A549 (cell line): Measurements from ENCODE around the gene CRACDL.

Experiments used
- BHLHE40 ChIP-seq: IDR thresholded peaks from 2 replicates; pipeline ENCODE4 v1.6.1; 2012; ENCODE audit warnings: low read depth, low read length, inconsistent platforms
- EP300 ChIP-seq, 2 experiments: fragments of >200 bp; sonication (Bioruptor Twin); formaldehyde crosslinking; IDR thresholded peaks; 2 replicates in 1 of 2; 3 replicates in 1 of 2; pipeline ENCODE4 v1.6.1; 2016 to 2017
- HOXA7 ChIP-seq: fragments of 250-450 bp; sonication (Bioruptor Pico); IDR thresholded peaks from 2 replicates; pipeline ENCODE4 v1.5.0; 2020; ENCODE audit warnings: mild to moderate bottlenecking, moderate library complexity
- JUNB ChIP-seq: fragments of >200 bp; sonication (Bioruptor Twin); formaldehyde crosslinking; IDR thresholded peaks from 2 replicates; pipeline ENCODE4 v1.6.1; 2016
- KDM5A ChIP-seq: fragments of 200-600 bp; sonication (generic); IDR thresholded peaks from 2 replicates; pipeline ENCODE4 v1.6.1; 2016; ENCODE audit warnings: antibody characterized with exemption, mild to moderate bottlenecking
- NR3C1 ChIP-seq: fragments of >200 bp; sonication (Bioruptor Twin); formaldehyde crosslinking; IDR thresholded peaks from 3 replicates; pipeline ENCODE4 v1.6.1; 2017
- POLR2A ChIP-seq: IDR thresholded peaks from 2 replicates; pipeline ENCODE4 v1.6.1; 2012; ENCODE audit warnings: mild to moderate bottlenecking, low read length
- REST ChIP-seq: fragments of 200-600 bp; sonication (generic); IDR thresholded peaks from 2 replicates; pipeline ENCODE4 v1.6.1; 2016; ENCODE audit warnings: antibody characterized with exemption, mild to moderate bottlenecking, moderate library complexity
- RFX5 ChIP-seq: fragments of 450-650 bp; IDR thresholded peaks from 2 replicates; pipeline ENCODE4 v1.7.1; 2014; ENCODE audit warnings: antibody characterized with exemption, mild to moderate bottlenecking, moderate library complexity
- TP53 ChIP-seq: fragments of 250-450 bp; sonication (Bioruptor Pico); IDR thresholded peaks from 2 replicates; pipeline ENCODE4 v1.5.0; 2021; ENCODE audit warnings: mild to moderate bottlenecking, moderate library complexity
- TF ChIP-seq, protein P1 (sequence below): fragments of >200 bp; sonication (Bioruptor Twin); formaldehyde crosslinking; IDR thresholded peaks from 3 replicates; pipeline ENCODE4 v1.5.1; 2016
- TF ChIP-seq, protein P2 (sequence below): fragments of 450-650 bp; IDR thresholded peaks from 2 replicates; pipeline ENCODE4 v1.6.1; 2014; ENCODE audit warnings: antibody characterized with exemption
- TF ChIP-seq, protein P3 (sequence below): IDR thresholded peaks from 2 replicates; pipeline ENCODE4 v1.6.1; 2012; ENCODE audit warnings: low read depth, borderline replicate concordance

- TF ChIP-seq, protein P1, sequence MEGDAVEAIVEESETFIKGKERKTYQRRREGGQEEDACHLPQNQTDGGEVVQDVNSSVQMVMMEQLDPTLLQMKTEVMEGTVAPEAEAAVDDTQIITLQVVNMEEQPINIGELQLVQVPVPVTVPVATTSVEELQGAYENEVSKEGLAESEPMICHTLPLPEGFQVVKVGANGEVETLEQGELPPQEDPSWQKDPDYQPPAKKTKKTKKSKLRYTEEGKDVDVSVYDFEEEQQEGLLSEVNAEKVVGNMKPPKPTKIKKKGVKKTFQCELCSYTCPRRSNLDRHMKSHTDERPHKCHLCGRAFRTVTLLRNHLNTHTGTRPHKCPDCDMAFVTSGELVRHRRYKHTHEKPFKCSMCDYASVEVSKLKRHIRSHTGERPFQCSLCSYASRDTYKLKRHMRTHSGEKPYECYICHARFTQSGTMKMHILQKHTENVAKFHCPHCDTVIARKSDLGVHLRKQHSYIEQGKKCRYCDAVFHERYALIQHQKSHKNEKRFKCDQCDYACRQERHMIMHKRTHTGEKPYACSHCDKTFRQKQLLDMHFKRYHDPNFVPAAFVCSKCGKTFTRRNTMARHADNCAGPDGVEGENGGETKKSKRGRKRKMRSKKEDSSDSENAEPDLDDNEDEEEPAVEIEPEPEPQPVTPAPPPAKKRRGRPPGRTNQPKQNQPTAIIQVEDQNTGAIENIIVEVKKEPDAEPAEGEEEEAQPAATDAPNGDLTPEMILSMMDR: no peak
- no peak for TF ChIP-seq EP300 (IDR thresholded peaks at IDR 0.05)
- no peak for TF ChIP-seq TP53 (CRISPR knock-in tag)
- TF ChIP-seq HOXA7 (CRISPR knock-in tag): no peak
- TF ChIP-seq RFX5: no peak
- TF ChIP-seq, protein P2, sequence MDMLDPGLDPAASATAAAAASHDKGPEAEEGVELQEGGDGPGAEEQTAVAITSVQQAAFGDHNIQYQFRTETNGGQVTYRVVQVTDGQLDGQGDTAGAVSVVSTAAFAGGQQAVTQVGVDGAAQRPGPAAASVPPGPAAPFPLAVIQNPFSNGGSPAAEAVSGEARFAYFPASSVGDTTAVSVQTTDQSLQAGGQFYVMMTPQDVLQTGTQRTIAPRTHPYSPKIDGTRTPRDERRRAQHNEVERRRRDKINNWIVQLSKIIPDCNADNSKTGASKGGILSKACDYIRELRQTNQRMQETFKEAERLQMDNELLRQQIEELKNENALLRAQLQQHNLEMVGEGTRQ: no peak
- no peak for TF ChIP-seq REST
- TF ChIP-seq BHLHE40: no peak
- TF ChIP-seq NR3C1: no peak
- no peak for TF ChIP-seq KDM5A
- TF ChIP-seq, protein P3, sequence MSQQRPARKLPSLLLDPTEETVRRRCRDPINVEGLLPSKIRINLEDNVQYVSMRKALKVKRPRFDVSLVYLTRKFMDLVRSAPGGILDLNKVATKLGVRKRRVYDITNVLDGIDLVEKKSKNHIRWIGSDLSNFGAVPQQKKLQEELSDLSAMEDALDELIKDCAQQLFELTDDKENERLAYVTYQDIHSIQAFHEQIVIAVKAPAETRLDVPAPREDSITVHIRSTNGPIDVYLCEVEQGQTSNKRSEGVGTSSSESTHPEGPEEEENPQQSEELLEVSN: no peak
- no peak for TF ChIP-seq POLR2A
- no peak for TF ChIP-seq JUNB
Observed at GRCh38 chr2:98793275-98793674, 142.8 kb downstream of the CRACDL start.
